ENCODE data around the gene TBXA2R.

Gene TBXA2R

DNA sequence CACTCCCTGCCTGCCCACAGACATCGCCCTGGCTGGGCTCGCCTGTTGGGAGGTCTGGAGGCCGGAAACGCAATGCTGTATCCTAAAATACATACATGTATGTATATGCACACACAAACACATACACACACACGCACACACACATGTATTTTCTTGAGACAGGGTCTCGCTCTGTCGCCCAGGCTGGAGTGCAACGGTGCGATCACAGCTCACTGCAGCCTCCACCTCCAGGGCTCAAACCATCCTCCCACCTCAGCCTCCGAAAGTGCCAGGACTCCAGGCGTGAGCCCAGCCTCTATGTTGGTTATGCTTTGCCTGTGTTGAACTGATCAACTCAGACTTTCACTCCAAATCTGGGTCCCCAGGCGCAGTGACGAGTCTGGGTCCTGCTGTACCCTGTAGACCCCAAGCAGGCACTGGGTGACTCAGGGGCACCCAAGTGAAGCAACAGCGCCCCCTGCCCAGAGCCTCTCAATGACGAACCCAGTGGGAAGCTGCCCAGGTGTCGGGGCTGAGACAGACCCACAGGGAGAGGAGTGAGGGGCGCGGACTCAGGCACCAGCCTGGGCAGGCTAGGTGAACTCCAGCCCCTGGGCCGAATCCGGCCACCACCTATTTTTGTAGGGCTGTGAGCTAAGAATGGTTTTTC is 47.3 kb upstream of the TBXA2R start:
- H3K36me3 ChIP-seq (ENCODE audit: insufficient read depth, low read length), result no peaks in the 10 kb centered on the region
- H3K9me3 ChIP-seq (ENCODE audit: low read length), result no peaks in the 10 kb centered on the region
- H4K20me1 ChIP-seq (ENCODE audit: insufficient read depth, low read length), result no peaks in the 10 kb centered on the region
- no peaks in the 10 kb centered on the region; the same call in 1 of the 2 replicates for H3K27me3 ChIP-seq (ENCODE audit: insufficient read depth, low read length)
- H2AFZ ChIP-seq (ENCODE audit: low read length), result no peak overlapping the region
- H3K4me3 ChIP-seq (ENCODE audit: low read depth, low read length, poor library complexity, severe bottlenecking), result no peak overlapping the region
- H3K9me2 ChIP-seq (ENCODE audit: low read depth, low read length), result no peaks in the 10 kb centered on the region
- H3K4me1 ChIP-seq (ENCODE audit: insufficient read depth, low read length, severe bottlenecking), result no peaks in the 10 kb centered on the region
- no peak overlapping the region for H3K9ac ChIP-seq (ENCODE audit: low read length)
- H3K27ac ChIP-seq (ENCODE audit: low read depth, low read length, poor library complexity, severe bottlenecking), result no peak overlapping the region
- no peak for TF ChIP-seq EZH2 (IDR thresholded peaks at IDR 0.05; ENCODE audit: borderline replicate concordance, low read length)
- TF ChIP-seq, protein P1, sequence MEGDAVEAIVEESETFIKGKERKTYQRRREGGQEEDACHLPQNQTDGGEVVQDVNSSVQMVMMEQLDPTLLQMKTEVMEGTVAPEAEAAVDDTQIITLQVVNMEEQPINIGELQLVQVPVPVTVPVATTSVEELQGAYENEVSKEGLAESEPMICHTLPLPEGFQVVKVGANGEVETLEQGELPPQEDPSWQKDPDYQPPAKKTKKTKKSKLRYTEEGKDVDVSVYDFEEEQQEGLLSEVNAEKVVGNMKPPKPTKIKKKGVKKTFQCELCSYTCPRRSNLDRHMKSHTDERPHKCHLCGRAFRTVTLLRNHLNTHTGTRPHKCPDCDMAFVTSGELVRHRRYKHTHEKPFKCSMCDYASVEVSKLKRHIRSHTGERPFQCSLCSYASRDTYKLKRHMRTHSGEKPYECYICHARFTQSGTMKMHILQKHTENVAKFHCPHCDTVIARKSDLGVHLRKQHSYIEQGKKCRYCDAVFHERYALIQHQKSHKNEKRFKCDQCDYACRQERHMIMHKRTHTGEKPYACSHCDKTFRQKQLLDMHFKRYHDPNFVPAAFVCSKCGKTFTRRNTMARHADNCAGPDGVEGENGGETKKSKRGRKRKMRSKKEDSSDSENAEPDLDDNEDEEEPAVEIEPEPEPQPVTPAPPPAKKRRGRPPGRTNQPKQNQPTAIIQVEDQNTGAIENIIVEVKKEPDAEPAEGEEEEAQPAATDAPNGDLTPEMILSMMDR (IDR thresholded peaks at IDR 0.05; ENCODE audit: low read length), result peak; percentile 29; the same call in 1 of the 2 replicates
- no peak overlapping the region for H3K4me2 ChIP-seq (ENCODE audit: low read length)
- no peaks in the 10 kb centered on the region for H3K79me2 ChIP-seq (ENCODE audit: insufficient read depth, low read length)
- H3F3A ChIP-seq (ENCODE audit: insufficient read depth, low read length), result no peaks in the 10 kb centered on the region

DNA sequence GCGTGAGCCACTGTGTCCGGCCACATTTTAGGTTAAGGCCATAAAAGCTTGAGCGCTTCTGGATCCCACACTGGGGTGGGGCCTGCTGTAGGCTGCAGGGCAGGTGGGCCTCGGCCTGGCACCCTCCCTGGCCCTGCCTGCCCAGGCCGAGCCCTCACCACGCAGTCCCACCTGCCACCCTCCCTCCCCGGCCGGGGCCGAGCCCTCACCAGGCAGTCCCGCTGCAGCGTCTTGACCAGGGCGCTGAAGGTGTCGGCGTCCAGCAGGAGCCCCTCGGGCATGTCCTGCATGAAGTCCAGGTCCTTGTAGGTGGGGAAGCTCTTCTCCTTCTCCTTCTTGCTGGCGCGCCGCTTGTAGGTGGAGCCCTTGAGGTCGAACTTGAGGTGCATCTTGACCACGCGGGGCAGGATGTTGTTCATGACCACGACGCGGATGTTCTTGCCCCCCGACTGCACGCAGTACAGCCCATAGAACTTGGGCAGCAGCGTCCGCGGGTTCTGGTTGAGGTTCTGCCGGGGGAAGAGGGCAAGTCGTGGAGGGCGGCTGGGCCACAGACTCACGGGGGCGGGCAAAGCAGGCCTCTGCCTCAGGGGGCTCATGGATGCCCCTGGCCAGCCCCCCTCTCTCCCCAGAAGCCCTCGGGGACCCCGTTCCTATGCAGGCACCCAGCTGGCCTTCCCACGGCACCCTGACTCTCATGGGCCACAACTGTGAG is 46.6 kb upstream of the TBXA2R start:
- H3K9me2 ChIP-seq (ENCODE audit: low read depth, low read length), result no peaks in the 10 kb centered on the region
- H4K20me1 ChIP-seq (ENCODE audit: insufficient read depth, low read length), result no peaks in the 10 kb centered on the region
- no peaks in the 10 kb centered on the region; the same call in 1 of the 2 replicates for H3K27me3 ChIP-seq (ENCODE audit: insufficient read depth, low read length)
- no peak overlapping the region for H2AFZ ChIP-seq (ENCODE audit: low read length)
- H3F3A ChIP-seq (ENCODE audit: insufficient read depth, low read length), result no peaks in the 10 kb centered on the region
- H3K9me3 ChIP-seq (ENCODE audit: low read length), result no peaks in the 10 kb centered on the region
- TF ChIP-seq, protein P1 (IDR thresholded peaks at IDR 0.05; ENCODE audit: low read length), result no peak
- no peak for TF ChIP-seq EZH2 (IDR thresholded peaks at IDR 0.05; ENCODE audit: borderline replicate concordance, low read length)
- no peak overlapping the region for H3K4me2 ChIP-seq (ENCODE audit: low read length)
- H3K4me3 ChIP-seq (ENCODE audit: low read depth, low read length, poor library complexity, severe bottlenecking), result no peak overlapping the region
- no peak overlapping the region for H3K27ac ChIP-seq (ENCODE audit: low read depth, low read length, poor library complexity, severe bottlenecking)
- H3K36me3 ChIP-seq (ENCODE audit: insufficient read depth, low read length), result no peaks in the 10 kb centered on the region
- no peak overlapping the region for H3K9ac ChIP-seq (ENCODE audit: low read length)
- H3K4me1 ChIP-seq (ENCODE audit: insufficient read depth, low read length, severe bottlenecking), result no peaks in the 10 kb centered on the region
- H3K79me2 ChIP-seq (ENCODE audit: insufficient read depth, low read length), result no peaks in the 10 kb centered on the region

DNA sequence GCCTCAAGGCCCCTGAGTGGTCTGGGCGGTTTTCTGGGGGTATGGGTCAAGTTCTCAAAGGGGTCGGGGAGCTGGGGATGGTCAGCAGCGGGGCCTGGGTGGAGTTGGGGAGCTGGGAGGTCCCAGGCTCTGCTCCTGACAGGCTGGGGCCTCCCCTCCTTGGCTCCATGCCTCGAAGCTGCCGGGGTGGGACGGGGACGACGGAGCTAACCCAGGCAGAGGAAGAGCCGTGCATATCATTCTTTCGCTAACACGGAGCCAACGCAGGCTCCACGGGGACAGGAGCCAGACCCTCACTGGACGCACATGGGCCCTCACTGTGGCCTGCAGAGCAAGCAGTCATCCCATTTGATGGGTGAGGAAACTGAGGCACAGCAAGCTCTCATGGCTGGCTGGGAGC is 45.7 kb upstream of the TBXA2R start:
- no peaks in the 10 kb centered on the region for H3K4me1 ChIP-seq (ENCODE audit: insufficient read depth, low read length, severe bottlenecking)
- H2AFZ ChIP-seq (ENCODE audit: low read length), result no peak overlapping the region
- H4K20me1 ChIP-seq (ENCODE audit: insufficient read depth, low read length), result no peaks in the 10 kb centered on the region
- no peaks in the 10 kb centered on the region for H3K9me3 ChIP-seq (ENCODE audit: low read length)
- no peak overlapping the region for H3K4me3 ChIP-seq (ENCODE audit: low read depth, low read length, poor library complexity, severe bottlenecking)
- H3K36me3 ChIP-seq (ENCODE audit: insufficient read depth, low read length), result no peaks in the 10 kb centered on the region
- no peak overlapping the region for H3K27ac ChIP-seq (ENCODE audit: low read depth, low read length, poor library complexity, severe bottlenecking)
- H3K79me2 ChIP-seq (ENCODE audit: insufficient read depth, low read length), result no peaks in the 10 kb centered on the region
- no peak overlapping the region for H3K9ac ChIP-seq (ENCODE audit: low read length)
- H3F3A ChIP-seq (ENCODE audit: insufficient read depth, low read length), result no peaks in the 10 kb centered on the region
- H3K27me3 ChIP-seq (ENCODE audit: insufficient read depth, low read length), result no peaks in the 10 kb centered on the region; the same call in 1 of the 2 replicates
- TF ChIP-seq, protein P1 (IDR thresholded peaks at IDR 0.05; ENCODE audit: low read length), result no peak
- TF ChIP-seq EZH2 (IDR thresholded peaks at IDR 0.05; ENCODE audit: borderline replicate concordance, low read length), result no peak
- H3K4me2 ChIP-seq (ENCODE audit: low read length), result no peak overlapping the region
- H3K9me2 ChIP-seq (ENCODE audit: low read depth, low read length), result no peaks in the 10 kb centered on the region

All from OCI-LY1 (cell line).